Islet precursor cell (in vitro differentiated cells): ENCODE results near the gene KCNH1.

ENCODE experiments used
- DNase-seq: peaks from one replicate; pipeline ENCODE4 v3.0.0-alpha.2; 2018

The KCNH1 gene

GRCh38 chr1:210915890-210916507 lies 217.9 kb downstream of the KCNH1 start:
- no peak for DNase-seq

- no peak for DNase-seq
These were observed 221.2 kb downstream of the KCNH1 start for GRCh38 chr1:210912752-210913151.

- no peak for DNase-seq
These were observed 223.8 kb downstream of the KCNH1 start for GRCh38 chr1:210910020-210910575.

- DNase-seq: no peak
These were observed 225.2 kb downstream of the KCNH1 start for GRCh38 chr1:210908791-210909190.

- DNase-seq: no peak
These were observed 225.7 kb downstream of the KCNH1 start for GRCh38 chr1:210908257-210908656.

- no peak for DNase-seq
These were observed 226.6 kb downstream of the KCNH1 start for GRCh38 chr1:210907251-210907805.

GRCh38 chr1:210905944-210906453 lies 227.9 kb downstream of the KCNH1 start:
- no peak for DNase-seq

GRCh38 chr1:210905365-210905904 lies 228.5 kb downstream of the KCNH1 start:
- DNase-seq: no peak

- no peak for DNase-seq
These were observed 231.8 kb downstream of the KCNH1 start for GRCh38 chr1:210901981-210902770.

- DNase-seq: no peak
These were observed 233.1 kb downstream of the KCNH1 start for GRCh38 chr1:210900820-210901219.

- no peak for DNase-seq
These were observed 233.9 kb downstream of the KCNH1 start for GRCh38 chr1:210900079-210900478.

- DNase-seq: no peak
These were observed 234.3 kb downstream of the KCNH1 start for GRCh38 chr1:210899676-210900075.

- no peak for DNase-seq
These were observed 235.5 kb downstream of the KCNH1 start for GRCh38 chr1:210898473-210898872.

- DNase-seq: peak; percentile 55
These were observed 250.1 kb downstream of the KCNH1 start for GRCh38 chr1:210883821-210884220.

- DNase-seq: no peak
These were observed 251.3 kb downstream of the KCNH1 start for GRCh38 chr1:210882414-210883221.

- no peak for DNase-seq
These were observed 255.4 kb downstream of the KCNH1 start for GRCh38 chr1:210878564-210878963.

- DNase-seq: no peak
These were observed 257.7 kb downstream of the KCNH1 start for GRCh38 chr1:210876275-210876674.

GRCh38 chr1:210866532-210866931 lies 267.4 kb downstream of the KCNH1 start:
- no peak for DNase-seq

GRCh38 chr1:210857705-210858104 lies 276.2 kb downstream of the KCNH1 start:
- no peak for DNase-seq

GRCh38 chr1:210857146-210857663 lies 276.7 kb downstream of the KCNH1 start:
- DNase-seq: no peak

- DNase-seq: no peak
These were observed 278.5 kb downstream of the KCNH1 start for GRCh38 chr1:210855440-210855839.

GRCh38 chr1:210853276-210853675 lies 280.7 kb downstream of the KCNH1 start:
- no peak for DNase-seq
